H1 (cell line): Measurements from ENCODE around the gene MRPS9. TPM values are rescaled to one million over a fixed set of nuclear protein-coding genes. Genes with fewer than 3 reads are reported as not detected.

Experiments
- BACH1 ChIP-seq: IDR thresholded peaks from 2 replicates; pipeline ENCODE4 v1.6.1; 2012; ENCODE audit warnings: low read length, improper control_type of control experiment
- EGR1 ChIP-seq: IDR thresholded peaks from 2 replicates; pipeline ENCODE4 v1.6.1; 2011; ENCODE audit warnings: low read depth, low read length, borderline replicate concordance
- GTF2F1 ChIP-seq: IDR thresholded peaks from 2 replicates; pipeline ENCODE4 v1.6.1; 2012; ENCODE audit warnings: low read depth, low read length, improper control_type of control experiment, borderline replicate concordance
- POLR2AphosphoS5 ChIP-seq: IDR thresholded peaks from 2 replicates; pipeline ENCODE4 v1.6.1; 2011; ENCODE audit warnings: low read depth, low read length
- POU5F1 ChIP-seq: IDR thresholded peaks from 2 replicates; pipeline ENCODE4 v1.6.1; 2011; ENCODE audit warnings: low read depth, mild to moderate bottlenecking, low read length, moderate library complexity
- RFX5 ChIP-seq: IDR thresholded peaks from 2 replicates; pipeline ENCODE4 v1.6.1; 2011; ENCODE audit warnings: low read depth, low read length, improper control_type of control experiment, borderline replicate concordance
- SAP30 ChIP-seq: fragments of 300-600 bp; sonication (generic); IDR thresholded peaks from 2 replicates; pipeline ENCODE4 v1.7.1; 2012; ENCODE audit warnings: low read length, moderate library complexity, mild to moderate bottlenecking, inconsistent platforms; ENCODE audit not compliant: insufficient read depth, insufficient replicate concordance
- SIN3A ChIP-seq, 2 experiments: IDR thresholded peaks in 1 of 2; conservative IDR thresholded peaks in 1 of 2; 2 replicates each; pipeline ENCODE4 v1.6.1; 2011 to 2012; ENCODE audit warnings: low read length in 2 of 2, improper control_type of control experiment in 1 of 2, low read depth in 1 of 2, mild to moderate bottlenecking in 1 of 2
- TBP ChIP-seq: IDR thresholded peaks from 2 replicates; pipeline ENCODE4 v1.6.1; 2011; ENCODE audit warnings: low read depth, low read length, improper control_type of control experiment
- TEAD4 ChIP-seq: IDR thresholded peaks from 2 replicates; pipeline ENCODE4 v1.6.1; 2012; ENCODE audit warnings: low read depth, low read length, inconsistent platforms, mixed read lengths
- polyA plus RNA-seq, 7 experiments: library from polyadenylated mRNA; depleted of rRNA in 3 of 7; stranded (reverse) in 5 of 7; unstranded in 2 of 7; fragments of >200 nt in 5 of 7; fragments of 200-250 nt in 2 of 7; gene quantifications; 1 replicate in 5 of 7; 2 replicates in 1 of 7; 4 replicates in 1 of 7; pipeline versions ENCODE4 v1.2.1 to v1.2.3, GENCODE V29; 2011 to 2013; ENCODE audit warnings: missing spikeins in 2 of 7, mixed read lengths in 2 of 7
- total RNA-seq: library from RNA; stranded (reverse); fragmentation: NEBNext Ultra II Directional; extraction: Animal tissue kit (Norgen Biotek cat#: 25700); gene quantifications from 2 replicates; pipeline ENCODE4 v1.2.1, GENCODE V29; 2021
- TF ChIP-seq, protein P1 (sequence below): fragments of 300-600 bp; sonication (generic); IDR thresholded peaks from 2 replicates; pipeline ENCODE4 v1.7.1; 2012; ENCODE audit warnings: low read length, moderate library complexity, mild to moderate bottlenecking, inconsistent platforms; ENCODE audit not compliant: insufficient replicate concordance

The MRPS9 gene
- total and polyA plus RNA-seq, 2 of the 8 experiments (the other 6 are each of a cell fraction or from before 2014, with no cell fraction given): 36.2 to 71.0 TPM

DNA sequence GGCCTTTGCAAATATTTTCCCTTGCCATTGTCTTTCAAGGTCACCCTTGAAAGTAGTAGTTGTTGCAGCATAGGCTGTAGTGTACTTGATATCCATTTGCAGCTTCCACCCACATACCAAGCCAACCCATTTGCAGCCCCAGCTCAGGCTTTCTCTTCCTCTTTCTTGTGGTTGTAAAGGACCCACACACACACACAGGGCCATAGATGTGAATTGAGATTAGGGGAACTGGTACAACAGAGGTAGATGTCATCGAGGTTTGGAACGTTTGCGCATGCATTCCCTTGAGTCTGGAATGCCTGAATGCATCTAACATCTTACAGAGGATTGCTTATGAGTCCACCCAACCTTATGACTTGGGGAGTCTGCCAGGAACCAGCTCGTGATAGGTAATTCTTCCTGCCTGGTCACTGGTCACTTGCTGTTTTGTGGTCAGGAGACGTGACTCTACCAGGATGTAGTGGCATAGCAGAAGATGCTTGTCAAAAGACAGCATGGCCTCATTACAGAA, 91.9 kb downstream of the MRPS9 start (continued):
- TF ChIP-seq, protein P1, sequence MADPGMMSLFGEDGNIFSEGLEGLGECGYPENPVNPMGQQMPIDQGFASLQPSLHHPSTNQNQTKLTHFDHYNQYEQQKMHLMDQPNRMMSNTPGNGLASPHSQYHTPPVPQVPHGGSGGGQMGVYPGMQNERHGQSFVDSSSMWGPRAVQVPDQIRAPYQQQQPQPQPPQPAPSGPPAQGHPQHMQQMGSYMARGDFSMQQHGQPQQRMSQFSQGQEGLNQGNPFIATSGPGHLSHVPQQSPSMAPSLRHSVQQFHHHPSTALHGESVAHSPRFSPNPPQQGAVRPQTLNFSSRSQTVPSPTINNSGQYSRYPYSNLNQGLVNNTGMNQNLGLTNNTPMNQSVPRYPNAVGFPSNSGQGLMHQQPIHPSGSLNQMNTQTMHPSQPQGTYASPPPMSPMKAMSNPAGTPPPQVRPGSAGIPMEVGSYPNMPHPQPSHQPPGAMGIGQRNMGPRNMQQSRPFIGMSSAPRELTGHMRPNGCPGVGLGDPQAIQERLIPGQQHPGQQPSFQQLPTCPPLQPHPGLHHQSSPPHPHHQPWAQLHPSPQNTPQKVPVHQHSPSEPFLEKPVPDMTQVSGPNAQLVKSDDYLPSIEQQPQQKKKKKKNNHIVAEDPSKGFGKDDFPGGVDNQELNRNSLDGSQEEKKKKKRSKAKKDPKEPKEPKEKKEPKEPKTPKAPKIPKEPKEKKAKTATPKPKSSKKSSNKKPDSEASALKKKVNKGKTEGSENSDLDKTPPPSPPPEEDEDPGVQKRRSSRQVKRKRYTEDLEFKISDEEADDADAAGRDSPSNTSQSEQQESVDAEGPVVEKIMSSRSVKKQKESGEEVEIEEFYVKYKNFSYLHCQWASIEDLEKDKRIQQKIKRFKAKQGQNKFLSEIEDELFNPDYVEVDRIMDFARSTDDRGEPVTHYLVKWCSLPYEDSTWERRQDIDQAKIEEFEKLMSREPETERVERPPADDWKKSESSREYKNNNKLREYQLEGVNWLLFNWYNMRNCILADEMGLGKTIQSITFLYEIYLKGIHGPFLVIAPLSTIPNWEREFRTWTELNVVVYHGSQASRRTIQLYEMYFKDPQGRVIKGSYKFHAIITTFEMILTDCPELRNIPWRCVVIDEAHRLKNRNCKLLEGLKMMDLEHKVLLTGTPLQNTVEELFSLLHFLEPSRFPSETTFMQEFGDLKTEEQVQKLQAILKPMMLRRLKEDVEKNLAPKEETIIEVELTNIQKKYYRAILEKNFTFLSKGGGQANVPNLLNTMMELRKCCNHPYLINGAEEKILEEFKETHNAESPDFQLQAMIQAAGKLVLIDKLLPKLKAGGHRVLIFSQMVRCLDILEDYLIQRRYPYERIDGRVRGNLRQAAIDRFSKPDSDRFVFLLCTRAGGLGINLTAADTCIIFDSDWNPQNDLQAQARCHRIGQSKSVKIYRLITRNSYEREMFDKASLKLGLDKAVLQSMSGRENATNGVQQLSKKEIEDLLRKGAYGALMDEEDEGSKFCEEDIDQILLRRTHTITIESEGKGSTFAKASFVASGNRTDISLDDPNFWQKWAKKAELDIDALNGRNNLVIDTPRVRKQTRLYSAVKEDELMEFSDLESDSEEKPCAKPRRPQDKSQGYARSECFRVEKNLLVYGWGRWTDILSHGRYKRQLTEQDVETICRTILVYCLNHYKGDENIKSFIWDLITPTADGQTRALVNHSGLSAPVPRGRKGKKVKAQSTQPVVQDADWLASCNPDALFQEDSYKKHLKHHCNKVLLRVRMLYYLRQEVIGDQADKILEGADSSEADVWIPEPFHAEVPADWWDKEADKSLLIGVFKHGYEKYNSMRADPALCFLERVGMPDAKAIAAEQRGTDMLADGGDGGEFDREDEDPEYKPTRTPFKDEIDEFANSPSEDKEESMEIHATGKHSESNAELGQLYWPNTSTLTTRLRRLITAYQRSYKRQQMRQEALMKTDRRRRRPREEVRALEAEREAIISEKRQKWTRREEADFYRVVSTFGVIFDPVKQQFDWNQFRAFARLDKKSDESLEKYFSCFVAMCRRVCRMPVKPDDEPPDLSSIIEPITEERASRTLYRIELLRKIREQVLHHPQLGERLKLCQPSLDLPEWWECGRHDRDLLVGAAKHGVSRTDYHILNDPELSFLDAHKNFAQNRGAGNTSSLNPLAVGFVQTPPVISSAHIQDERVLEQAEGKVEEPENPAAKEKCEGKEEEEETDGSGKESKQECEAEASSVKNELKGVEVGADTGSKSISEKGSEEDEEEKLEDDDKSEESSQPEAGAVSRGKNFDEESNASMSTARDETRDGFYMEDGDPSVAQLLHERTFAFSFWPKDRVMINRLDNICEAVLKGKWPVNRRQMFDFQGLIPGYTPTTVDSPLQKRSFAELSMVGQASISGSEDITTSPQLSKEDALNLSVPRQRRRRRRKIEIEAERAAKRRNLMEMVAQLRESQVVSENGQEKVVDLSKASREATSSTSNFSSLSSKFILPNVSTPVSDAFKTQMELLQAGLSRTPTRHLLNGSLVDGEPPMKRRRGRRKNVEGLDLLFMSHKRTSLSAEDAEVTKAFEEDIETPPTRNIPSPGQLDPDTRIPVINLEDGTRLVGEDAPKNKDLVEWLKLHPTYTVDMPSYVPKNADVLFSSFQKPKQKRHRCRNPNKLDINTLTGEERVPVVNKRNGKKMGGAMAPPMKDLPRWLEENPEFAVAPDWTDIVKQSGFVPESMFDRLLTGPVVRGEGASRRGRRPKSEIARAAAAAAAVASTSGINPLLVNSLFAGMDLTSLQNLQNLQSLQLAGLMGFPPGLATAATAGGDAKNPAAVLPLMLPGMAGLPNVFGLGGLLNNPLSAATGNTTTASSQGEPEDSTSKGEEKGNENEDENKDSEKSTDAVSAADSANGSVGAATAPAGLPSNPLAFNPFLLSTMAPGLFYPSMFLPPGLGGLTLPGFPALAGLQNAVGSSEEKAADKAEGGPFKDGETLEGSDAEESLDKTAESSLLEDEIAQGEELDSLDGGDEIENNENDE: no peak
- no peak for TF ChIP-seq POLR2AphosphoS5
- no peak for TF ChIP-seq RFX5
- TF ChIP-seq SAP30: no peak
- TF ChIP-seq TEAD4: no peak
- no peak for TF ChIP-seq BACH1
- no peak for TF ChIP-seq TBP
- TF ChIP-seq GTF2F1: no peak
- TF ChIP-seq EGR1: no peak
- no peak for TF ChIP-seq SIN3A (conservative IDR thresholded peaks at IDR 0.05 in 1 of 2, IDR thresholded peaks at IDR 0.05 in 1 of 2; ENCODE audit: low read depth in 1 of 2, low read length in 2 of 2)
- TF ChIP-seq POU5F1: no peak
